ENCODE data around the gene ADGRG3. TPM values are rescaled to one million over a fixed set of nuclear protein-coding genes. Genes with fewer than 3 reads are reported as not detected.

The ADGRG3 gene
- total RNA-seq, 1 experiment from 2014 or later = 0.46 TPM

DNA sequence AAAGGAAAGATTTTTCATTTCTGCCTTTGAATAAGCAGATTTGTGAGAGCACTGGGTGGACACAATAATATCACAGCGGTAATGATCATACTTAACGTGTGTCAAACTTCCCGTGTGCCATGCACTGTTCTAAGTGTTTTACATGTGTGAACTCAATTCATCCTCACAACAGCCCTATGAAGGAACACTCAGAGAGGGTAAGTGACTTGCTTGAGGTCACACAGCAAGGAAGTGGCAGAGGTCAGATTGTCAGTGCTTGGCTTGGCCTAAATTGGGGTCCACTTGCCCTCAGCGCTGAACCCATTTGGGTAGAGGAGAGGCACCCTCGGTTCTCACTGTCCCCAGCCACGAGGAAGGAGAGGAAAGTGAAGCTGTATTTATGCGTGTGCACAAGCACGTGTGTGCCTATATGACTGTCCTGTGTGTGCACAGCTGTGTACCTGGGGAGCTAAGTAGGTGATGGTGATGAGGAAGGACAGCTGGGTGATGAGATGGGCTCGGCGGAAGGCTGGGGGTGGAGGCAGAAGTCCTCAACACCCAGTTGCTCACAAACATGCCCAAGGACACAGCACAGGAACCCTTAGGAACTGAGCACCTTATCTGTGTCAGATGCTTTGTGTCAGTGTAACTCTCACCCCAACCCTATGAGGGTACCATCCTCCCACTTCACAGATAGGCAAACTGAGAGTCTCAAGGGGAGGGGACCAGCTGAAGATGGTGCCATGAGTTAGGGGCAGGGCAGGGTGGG, 9.8 kb upstream of the ADGRG3 start:
- no peak overlapping the region for H4K8ac ChIP-seq (replicated peaks; ENCODE audit: insufficient read length, low read depth, low read length)
- no peaks in the 10 kb centered on the region for H3K79me1 ChIP-seq (ENCODE audit: insufficient read depth, low read depth, low read length, poor library complexity, severe bottlenecking)
- H2BK20ac ChIP-seq (ENCODE audit: low read depth, low read length, poor library complexity, severe bottlenecking) = no peak overlapping the region
- no peak overlapping the region for H3K27ac ChIP-seq (ENCODE audit: insufficient read length, low read depth, low read length)
- H3K27ac Mint-ChIP-seq = no peak overlapping the region
- H3K4me1 Mint-ChIP-seq = peaks cover 0 to 9% of the 10 kb centered on the region in 2 experiments; a peak in 2 of 4 replicates
- H3K4me2 ChIP-seq (ENCODE audit: insufficient read depth, insufficient read length, low read length) = no peak overlapping the region
- no CpG with 5 or more reads among the region's 10 CpGs for WGBS (ENCODE audit: extremely low coverage, insufficient read length, low lambda C conversion rate)
- no peaks in the 10 kb centered on the region for H3K9me3 ChIP-seq (ENCODE audit: control insufficient read depth, low read depth, low read length)
- no peak overlapping the region for H3K9ac ChIP-seq (ENCODE audit: extremely low read depth, insufficient read length, low read length)
- no peak overlapping the region for H3K4me3 Mint-ChIP-seq
- no peaks in the 10 kb centered on the region for H4K20me1 ChIP-seq (ENCODE audit: control insufficient read depth, insufficient read depth, insufficient read length)
- H3K23me2 ChIP-seq (ENCODE audit: insufficient read length, low read depth, low read length, poor library complexity, severe bottlenecking) = no peaks in the 10 kb centered on the region
- H3K4ac ChIP-seq (ENCODE audit: low read depth, low read length) = no peak overlapping the region
- no peak overlapping the region for H3K23ac ChIP-seq (ENCODE audit: insufficient read length, low read depth, low read length)
- H2BK120ac ChIP-seq (ENCODE audit: low read depth, low read length, poor library complexity, severe bottlenecking) = no peak overlapping the region
- no peak overlapping the region for H3K18ac ChIP-seq (ENCODE audit: insufficient read length, low read depth, low read length)
- no peak overlapping the region for H2AFZ ChIP-seq (ENCODE audit: low read length)
- H3K79me2 ChIP-seq (ENCODE audit: insufficient read depth, low read length) = no peaks in the 10 kb centered on the region
- no peak overlapping the region for H4K91ac ChIP-seq (ENCODE audit: insufficient read length, low read depth, low read length)
- no peak overlapping the region for H2BK5ac ChIP-seq (ENCODE audit: insufficient read length, low read length)
- H3K9me3 Mint-ChIP-seq = no peaks in the 10 kb centered on the region
- H3K4me1 ChIP-seq (ENCODE audit: insufficient read depth, low read length) = no peaks in the 10 kb centered on the region
- no peak overlapping the region for H3K14ac ChIP-seq (ENCODE audit: insufficient read depth, low read length)
- 0 out of 2 replicates have a peak, but pooled peaks cover 1% of the 10 kb centered on the region for H3K27me3 ChIP-seq (ENCODE audit: insufficient read depth, low read length)
- no peak for TF ChIP-seq CTCF (conservative IDR thresholded peaks at IDR 0.05)
- no peak for DNase-seq
- no peak overlapping the region for H3T11ph ChIP-seq (ENCODE audit: low read length)
- no peak overlapping the region for H2BK15ac ChIP-seq (ENCODE audit: low read depth, low read length)
- no peak overlapping the region for H2AK5ac ChIP-seq (ENCODE audit: insufficient read length, low read length)
- H3K56ac ChIP-seq (ENCODE audit: insufficient read length, low read depth, low read length) = no peak overlapping the region
- no peak overlapping the region for H2BK12ac ChIP-seq (ENCODE audit: insufficient read length, low read depth, low read length)
- H3K36me3 Mint-ChIP-seq (ENCODE audit: insufficient read depth in 1 of 3, low read depth in 3 of 3) = no peaks in the 10 kb centered on the region
- H4K5ac ChIP-seq (ENCODE audit: insufficient read length, low read depth, low read length) = no peak overlapping the region
- no peaks in the 10 kb centered on the region; the same call in none of the 2 replicates for H3K27me3 Mint-ChIP-seq (ENCODE audit: low read depth)
